ENCODE measurements around the gene KCNE4. TPM values are rescaled to one million over a fixed set of nuclear protein-coding genes. Genes with fewer than 3 reads are reported as not detected.
A peak's percentile ranks its signal among the peaks of the same experiment; 100 is the strongest.

KCNE4 gene
- polyA plus RNA-seq, 1 of the 3 experiments (the other 2 are of a cell fraction): 0.20 TPM

DNA sequence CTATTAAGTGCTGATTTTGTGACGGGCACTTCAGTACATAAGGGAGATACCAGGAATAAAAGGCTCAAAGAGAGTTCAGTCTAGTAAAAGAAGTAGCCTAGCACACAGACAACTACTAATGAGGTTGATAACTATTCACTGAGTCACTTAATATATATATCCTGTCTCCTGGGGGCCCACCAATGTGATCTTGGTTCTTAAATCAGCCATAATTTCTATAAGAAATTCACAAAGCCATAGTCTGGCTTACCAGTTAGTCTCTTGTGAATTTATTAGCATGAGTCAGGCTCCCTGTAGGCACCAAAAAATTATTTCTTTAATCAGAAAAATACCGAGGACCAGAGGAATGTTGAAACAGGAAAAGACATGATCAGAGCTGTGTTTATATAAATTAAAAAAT, 10.4 kb downstream of the KCNE4 start:
- no peak overlapping the region; a peak in 1 of 4 replicates for H3K4me3 ChIP-seq (ENCODE audit: low read depth in 2 of 2, low read length in 1 of 2)
- POLR2A ChIA-PET: no interaction called here
- peaks cover 4 to 57% of the 10 kb centered on the region in 2 experiments; a peak in 3 of 4 replicates for H3K4me1 ChIP-seq (ENCODE audit: control insufficient read depth in 1 of 2, insufficient read depth in 2 of 2, low read depth in 1 of 2, low read length in 1 of 2)
- peak overlapping the region; percentile 79 to 98; a peak in 3 of 4 replicates for H3K27ac ChIP-seq (ENCODE audit: low read depth in 2 of 2, low read length in 1 of 2)
- no peaks in the 10 kb centered on the region for H3K27me3 ChIP-seq (ENCODE audit: insufficient read depth)
- H4K20me1 ChIP-seq (ENCODE audit: insufficient read depth): no peaks in the 10 kb centered on the region
- H3K79me2 ChIP-seq (ENCODE audit: insufficient read depth): no peaks in the 10 kb centered on the region
- peak overlapping the region; percentile 71; the same call in 1 of the 2 replicates for H3K9ac ChIP-seq
- no peak for DNase-seq
- CTCF ChIA-PET: no interaction called here
- peak overlapping the region; percentile 44; the same call in 1 of the 2 replicates for H3K4me2 ChIP-seq
- no peaks in the 10 kb centered on the region for H3K9me2 ChIP-seq
- peak overlapping the region; percentile 37; the same call in 1 of the 2 replicates for H2AFZ ChIP-seq (ENCODE audit: low read depth)
- no peaks in the 10 kb centered on the region for H3K36me3 ChIP-seq (replicated peaks in 1 of 2; ENCODE audit: control insufficient read depth in 1 of 2, insufficient read depth in 2 of 2, low read length in 1 of 2)
- H3F3A ChIP-seq (replicated peaks; ENCODE audit: insufficient read depth): peaks cover 41% of the 10 kb centered on the region
- 33% methylated on average over 2 of the region's 2 CpGs for WGBS (ENCODE audit: low lambda C conversion rate)
- no peaks in the 10 kb centered on the region for H3K9me3 ChIP-seq
- TF ChIP-seq TEAD4 (IDR thresholded peaks at IDR 0.05; ENCODE audit: borderline replicate concordance, insufficient read depth) (0 out of 2 replicates have a peak, but pooled peaks have one; percentile 42), RCOR1 (IDR thresholded peaks at IDR 0.05; ENCODE audit: low read length) (no peak), FOXM1 (IDR thresholded peaks at IDR 0.05; ENCODE audit: low read depth) (0 out of 2 replicates have a peak, but pooled peaks have one; percentile 8), TCF12 (IDR thresholded peaks at IDR 0.05) (peak; percentile 65), JUND (IDR thresholded peaks at IDR 0.05) (no peak; the same call in 1 of the 2 replicates), MEF2A (IDR thresholded peaks at IDR 0.05; ENCODE audit: borderline replicate concordance, low read depth) (no peak), SMC3 (IDR thresholded peaks at IDR 0.05; ENCODE audit: low read depth, low read length) (no peak), SIN3A (IDR thresholded peaks at IDR 0.05; ENCODE audit: borderline replicate concordance, low read depth, low read length) (no peak), FOXJ3 (CRISPR knock-in tag; IDR thresholded peaks at IDR 0.05) (no peak), RXRA (IDR thresholded peaks at IDR 0.05; ENCODE audit: borderline replicate concordance, low read depth) (no peak), MXI1 (IDR thresholded peaks at IDR 0.05; ENCODE audit: low read depth, low read length) (no peak), CHD2 (IDR thresholded peaks at IDR 0.05; ENCODE audit: low read length, partially characterized antibody) (no peak), RAD21 (IDR thresholded peaks at IDR 0.05; ENCODE audit: low read length) (no peak), NFIC (IDR thresholded peaks at IDR 0.05; ENCODE audit: borderline replicate concordance) (peak; percentile 33; the same call in 1 of the 2 replicates), TAF1 (IDR thresholded peaks at IDR 0.05; ENCODE audit: borderline replicate concordance, low read depth, low read length) (no peak), RFX5 (IDR thresholded peaks at IDR 0.05; ENCODE audit: low read length) (no peak), EP300 (IDR thresholded peaks at IDR 0.05; ENCODE audit: borderline replicate concordance in 1 of 2, low read depth in 1 of 2, low read length in 1 of 2) (peak in 1 of 2 experiments; percentile 72; a peak in 1 of 4 replicates), YY1 (IDR thresholded peaks at IDR 0.05; ENCODE audit: low read depth) (no peak), GATA2 (CRISPR knock-in tag; IDR thresholded peaks at IDR 0.05) (no peak), FOSL2 (IDR thresholded peaks at IDR 0.05; ENCODE audit: borderline replicate concordance, low read depth) (peak; percentile 40; the same call in 1 of the 2 replicates)
- TF ChIP-seq, protein P1, sequence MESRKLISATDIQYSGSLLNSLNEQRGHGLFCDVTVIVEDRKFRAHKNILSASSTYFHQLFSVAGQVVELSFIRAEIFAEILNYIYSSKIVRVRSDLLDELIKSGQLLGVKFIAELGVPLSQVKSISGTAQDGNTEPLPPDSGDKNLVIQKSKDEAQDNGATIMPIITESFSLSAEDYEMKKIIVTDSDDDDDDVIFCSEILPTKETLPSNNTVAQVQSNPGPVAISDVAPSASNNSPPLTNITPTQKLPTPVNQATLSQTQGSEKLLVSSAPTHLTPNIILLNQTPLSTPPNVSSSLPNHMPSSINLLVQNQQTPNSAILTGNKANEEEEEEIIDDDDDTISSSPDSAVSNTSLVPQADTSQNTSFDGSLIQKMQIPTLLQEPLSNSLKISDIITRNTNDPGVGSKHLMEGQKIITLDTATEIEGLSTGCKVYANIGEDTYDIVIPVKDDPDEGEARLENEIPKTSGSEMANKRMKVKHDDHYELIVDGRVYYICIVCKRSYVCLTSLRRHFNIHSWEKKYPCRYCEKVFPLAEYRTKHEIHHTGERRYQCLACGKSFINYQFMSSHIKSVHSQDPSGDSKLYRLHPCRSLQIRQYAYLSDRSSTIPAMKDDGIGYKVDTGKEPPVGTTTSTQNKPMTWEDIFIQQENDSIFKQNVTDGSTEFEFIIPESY (IDR thresholded peaks at IDR 0.05; ENCODE audit: borderline replicate concordance, low read depth): no peak
- TF ChIP-seq, protein P2, sequence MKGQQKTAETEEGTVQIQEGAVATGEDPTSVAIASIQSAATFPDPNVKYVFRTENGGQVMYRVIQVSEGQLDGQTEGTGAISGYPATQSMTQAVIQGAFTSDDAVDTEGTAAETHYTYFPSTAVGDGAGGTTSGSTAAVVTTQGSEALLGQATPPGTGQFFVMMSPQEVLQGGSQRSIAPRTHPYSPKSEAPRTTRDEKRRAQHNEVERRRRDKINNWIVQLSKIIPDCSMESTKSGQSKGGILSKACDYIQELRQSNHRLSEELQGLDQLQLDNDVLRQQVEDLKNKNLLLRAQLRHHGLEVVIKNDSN (IDR thresholded peaks at IDR 0.05; ENCODE audit: borderline replicate concordance, low read depth): no peak
- TF ChIP-seq, protein P3, sequence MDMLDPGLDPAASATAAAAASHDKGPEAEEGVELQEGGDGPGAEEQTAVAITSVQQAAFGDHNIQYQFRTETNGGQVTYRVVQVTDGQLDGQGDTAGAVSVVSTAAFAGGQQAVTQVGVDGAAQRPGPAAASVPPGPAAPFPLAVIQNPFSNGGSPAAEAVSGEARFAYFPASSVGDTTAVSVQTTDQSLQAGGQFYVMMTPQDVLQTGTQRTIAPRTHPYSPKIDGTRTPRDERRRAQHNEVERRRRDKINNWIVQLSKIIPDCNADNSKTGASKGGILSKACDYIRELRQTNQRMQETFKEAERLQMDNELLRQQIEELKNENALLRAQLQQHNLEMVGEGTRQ (IDR thresholded peaks at IDR 0.05; ENCODE audit: borderline replicate concordance, low read depth, low read length): no peak
- TF ChIP-seq, protein P4, sequence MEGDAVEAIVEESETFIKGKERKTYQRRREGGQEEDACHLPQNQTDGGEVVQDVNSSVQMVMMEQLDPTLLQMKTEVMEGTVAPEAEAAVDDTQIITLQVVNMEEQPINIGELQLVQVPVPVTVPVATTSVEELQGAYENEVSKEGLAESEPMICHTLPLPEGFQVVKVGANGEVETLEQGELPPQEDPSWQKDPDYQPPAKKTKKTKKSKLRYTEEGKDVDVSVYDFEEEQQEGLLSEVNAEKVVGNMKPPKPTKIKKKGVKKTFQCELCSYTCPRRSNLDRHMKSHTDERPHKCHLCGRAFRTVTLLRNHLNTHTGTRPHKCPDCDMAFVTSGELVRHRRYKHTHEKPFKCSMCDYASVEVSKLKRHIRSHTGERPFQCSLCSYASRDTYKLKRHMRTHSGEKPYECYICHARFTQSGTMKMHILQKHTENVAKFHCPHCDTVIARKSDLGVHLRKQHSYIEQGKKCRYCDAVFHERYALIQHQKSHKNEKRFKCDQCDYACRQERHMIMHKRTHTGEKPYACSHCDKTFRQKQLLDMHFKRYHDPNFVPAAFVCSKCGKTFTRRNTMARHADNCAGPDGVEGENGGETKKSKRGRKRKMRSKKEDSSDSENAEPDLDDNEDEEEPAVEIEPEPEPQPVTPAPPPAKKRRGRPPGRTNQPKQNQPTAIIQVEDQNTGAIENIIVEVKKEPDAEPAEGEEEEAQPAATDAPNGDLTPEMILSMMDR (IDR thresholded peaks at IDR 0.05): no peak
- TF ChIP-seq, protein P5, sequence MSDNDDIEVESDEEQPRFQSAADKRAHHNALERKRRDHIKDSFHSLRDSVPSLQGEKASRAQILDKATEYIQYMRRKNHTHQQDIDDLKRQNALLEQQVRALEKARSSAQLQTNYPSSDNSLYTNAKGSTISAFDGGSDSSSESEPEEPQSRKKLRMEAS (IDR thresholded peaks at IDR 0.05; ENCODE audit: low read depth): no peak
- TF ChIP-seq, protein P6, sequence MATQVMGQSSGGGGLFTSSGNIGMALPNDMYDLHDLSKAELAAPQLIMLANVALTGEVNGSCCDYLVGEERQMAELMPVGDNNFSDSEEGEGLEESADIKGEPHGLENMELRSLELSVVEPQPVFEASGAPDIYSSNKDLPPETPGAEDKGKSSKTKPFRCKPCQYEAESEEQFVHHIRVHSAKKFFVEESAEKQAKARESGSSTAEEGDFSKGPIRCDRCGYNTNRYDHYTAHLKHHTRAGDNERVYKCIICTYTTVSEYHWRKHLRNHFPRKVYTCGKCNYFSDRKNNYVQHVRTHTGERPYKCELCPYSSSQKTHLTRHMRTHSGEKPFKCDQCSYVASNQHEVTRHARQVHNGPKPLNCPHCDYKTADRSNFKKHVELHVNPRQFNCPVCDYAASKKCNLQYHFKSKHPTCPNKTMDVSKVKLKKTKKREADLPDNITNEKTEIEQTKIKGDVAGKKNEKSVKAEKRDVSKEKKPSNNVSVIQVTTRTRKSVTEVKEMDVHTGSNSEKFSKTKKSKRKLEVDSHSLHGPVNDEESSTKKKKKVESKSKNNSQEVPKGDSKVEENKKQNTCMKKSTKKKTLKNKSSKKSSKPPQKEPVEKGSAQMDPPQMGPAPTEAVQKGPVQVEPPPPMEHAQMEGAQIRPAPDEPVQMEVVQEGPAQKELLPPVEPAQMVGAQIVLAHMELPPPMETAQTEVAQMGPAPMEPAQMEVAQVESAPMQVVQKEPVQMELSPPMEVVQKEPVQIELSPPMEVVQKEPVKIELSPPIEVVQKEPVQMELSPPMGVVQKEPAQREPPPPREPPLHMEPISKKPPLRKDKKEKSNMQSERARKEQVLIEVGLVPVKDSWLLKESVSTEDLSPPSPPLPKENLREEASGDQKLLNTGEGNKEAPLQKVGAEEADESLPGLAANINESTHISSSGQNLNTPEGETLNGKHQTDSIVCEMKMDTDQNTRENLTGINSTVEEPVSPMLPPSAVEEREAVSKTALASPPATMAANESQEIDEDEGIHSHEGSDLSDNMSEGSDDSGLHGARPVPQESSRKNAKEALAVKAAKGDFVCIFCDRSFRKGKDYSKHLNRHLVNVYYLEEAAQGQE (IDR thresholded peaks at IDR 0.05; ENCODE audit: low read depth, low read length): no peak

Data from SK-N-SH (cell line).